Endothelial cell (in vitro differentiated cells): Measurements from ENCODE around the gene IQGAP2. TPM values are rescaled to one million over a fixed set of nuclear protein-coding genes. Genes with fewer than 3 reads are reported as not detected.
A peak's percentile ranks its signal among the peaks of the same experiment; 100 is the strongest.

Source experiments
- DNase-seq: peaks from one replicate; pipeline ENCODE4 v3.0.0; 2021; ENCODE audit warnings: low spot score
- H3K27ac Mint-ChIP-seq: one replicate; pipeline ENCODE4 v1.8.0; 2021; ENCODE audit warnings: mixed read lengths, inconsistent platforms; ENCODE audit not compliant: unreplicated experiment
- H3K27me3 Mint-ChIP-seq: one replicate; pipeline ENCODE4 v1.8.0; 2021; ENCODE audit warnings: mild to moderate bottlenecking, moderate library complexity, mixed read lengths, inconsistent platforms; ENCODE audit not compliant: unreplicated experiment
- H3K36me3 Mint-ChIP-seq: one replicate; pipeline ENCODE4 v1.8.0; 2021; ENCODE audit warnings: mild to moderate bottlenecking, low read depth, mixed read lengths, inconsistent platforms; ENCODE audit not compliant: unreplicated experiment
- H3K4me1 Mint-ChIP-seq: one replicate; pipeline ENCODE4 v1.8.0; 2021; ENCODE audit warnings: mild to moderate bottlenecking, mixed read lengths, inconsistent platforms; ENCODE audit not compliant: unreplicated experiment
- H3K4me3 Mint-ChIP-seq: one replicate; pipeline ENCODE4 v1.8.0; 2021; ENCODE audit warnings: mild to moderate bottlenecking, mixed read lengths, inconsistent platforms; ENCODE audit not compliant: unreplicated experiment
- H3K9me3 Mint-ChIP-seq: one replicate; pipeline ENCODE4 v1.8.0; 2021; ENCODE audit warnings: mixed read lengths, inconsistent platforms; ENCODE audit not compliant: unreplicated experiment
- total RNA-seq: library from RNA; stranded (reverse); fragmentation: NEBNext Ultra II Directional; extraction: Animal tissue kit (Norgen Biotek cat#: 25700); gene quantifications from one replicate; pipeline ENCODE4 v1.2.1, GENCODE V29; 2021; ENCODE audit not compliant: unreplicated experiment
- TF ChIP-seq, protein P1 (sequence below): fragments of 200-600 bp; sonication (generic); IDR thresholded peaks from one replicate; pipeline ENCODE4 v1.5.0; 2021; ENCODE audit warnings: antibody characterized with exemption; ENCODE audit not compliant: unreplicated experiment

Gene IQGAP2
- total RNA-seq, 1 donor from 2014 or later, result 43.4 TPM

DNA sequence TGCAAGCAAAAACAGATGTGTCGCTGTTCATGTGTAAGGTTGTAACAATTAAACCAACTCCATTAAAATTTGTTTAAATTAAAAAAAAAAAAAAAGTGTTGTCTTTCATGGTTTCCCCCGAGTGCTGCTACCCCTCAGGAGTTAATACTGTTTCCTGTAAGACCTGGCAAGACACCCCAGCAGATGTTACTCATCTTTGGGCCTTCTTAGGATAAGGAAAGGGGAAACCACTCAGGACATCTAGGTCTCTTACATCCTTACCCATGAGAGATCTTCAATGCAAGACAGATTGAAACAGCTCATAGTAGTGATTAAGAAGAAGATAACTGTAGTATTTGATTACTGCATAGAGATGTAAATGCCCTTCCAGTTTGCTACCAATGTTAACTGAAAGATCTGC, 279.3 kb downstream of the IQGAP2 start:
- Mint-ChIP-seq H3K4me1 (peaks cover 59% of the 10 kb centered on the region), H3K9me3 (no peaks in the 10 kb centered on the region)

DNA sequence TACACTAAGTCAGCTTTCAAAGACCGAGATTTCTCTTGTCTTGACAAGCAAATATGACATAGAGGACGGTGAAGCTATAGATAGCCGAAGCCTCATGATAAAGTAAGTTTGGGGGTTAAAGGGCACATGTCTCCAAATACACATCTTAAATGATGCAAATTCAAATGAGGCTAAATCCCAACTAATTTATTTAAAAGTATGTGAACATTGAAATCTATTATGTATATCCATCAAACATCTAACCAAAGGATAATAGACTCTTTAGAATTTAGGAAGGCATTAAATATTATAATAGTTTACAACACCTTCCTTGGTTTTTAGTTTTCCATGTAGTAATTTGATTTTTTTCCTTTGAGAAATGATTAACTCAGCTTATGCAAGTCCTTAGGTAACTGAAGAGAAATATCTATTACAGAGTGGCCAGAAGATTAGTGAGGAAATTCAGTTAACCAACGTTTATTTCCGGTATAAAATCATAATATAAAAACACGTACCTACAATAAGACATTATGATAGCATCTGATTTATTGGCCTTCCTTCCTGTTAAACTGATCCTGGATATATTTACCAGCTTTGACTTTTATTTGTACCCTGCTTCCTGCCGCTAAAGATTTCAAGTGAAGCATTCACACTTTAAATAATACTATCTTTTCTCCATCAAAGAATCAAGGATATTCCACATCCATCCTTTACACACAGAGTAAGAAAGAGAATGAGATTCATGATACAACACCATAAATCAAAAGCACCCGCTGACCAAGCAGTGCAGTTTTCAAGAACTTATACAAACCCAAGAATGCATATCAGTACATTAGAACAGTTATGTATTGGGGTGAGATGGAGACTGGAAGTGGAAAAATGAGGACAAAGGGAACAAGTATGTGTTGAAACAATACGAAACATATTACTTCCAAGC, 281.0 kb downstream of the IQGAP2 start:
- peaks cover 4% of the 10 kb centered on the region for H3K27me3 Mint-ChIP-seq
- H3K4me1 Mint-ChIP-seq, result peaks cover 54% of the 10 kb centered on the region
- H3K27ac Mint-ChIP-seq, result peak overlapping the region; percentile 13
- TF ChIP-seq, protein P1, sequence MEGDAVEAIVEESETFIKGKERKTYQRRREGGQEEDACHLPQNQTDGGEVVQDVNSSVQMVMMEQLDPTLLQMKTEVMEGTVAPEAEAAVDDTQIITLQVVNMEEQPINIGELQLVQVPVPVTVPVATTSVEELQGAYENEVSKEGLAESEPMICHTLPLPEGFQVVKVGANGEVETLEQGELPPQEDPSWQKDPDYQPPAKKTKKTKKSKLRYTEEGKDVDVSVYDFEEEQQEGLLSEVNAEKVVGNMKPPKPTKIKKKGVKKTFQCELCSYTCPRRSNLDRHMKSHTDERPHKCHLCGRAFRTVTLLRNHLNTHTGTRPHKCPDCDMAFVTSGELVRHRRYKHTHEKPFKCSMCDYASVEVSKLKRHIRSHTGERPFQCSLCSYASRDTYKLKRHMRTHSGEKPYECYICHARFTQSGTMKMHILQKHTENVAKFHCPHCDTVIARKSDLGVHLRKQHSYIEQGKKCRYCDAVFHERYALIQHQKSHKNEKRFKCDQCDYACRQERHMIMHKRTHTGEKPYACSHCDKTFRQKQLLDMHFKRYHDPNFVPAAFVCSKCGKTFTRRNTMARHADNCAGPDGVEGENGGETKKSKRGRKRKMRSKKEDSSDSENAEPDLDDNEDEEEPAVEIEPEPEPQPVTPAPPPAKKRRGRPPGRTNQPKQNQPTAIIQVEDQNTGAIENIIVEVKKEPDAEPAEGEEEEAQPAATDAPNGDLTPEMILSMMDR, result no peak
- H3K4me3 Mint-ChIP-seq, result no peak overlapping the region
- peaks cover 42% of the 10 kb centered on the region for H3K36me3 Mint-ChIP-seq
- H3K9me3 Mint-ChIP-seq, result no peaks in the 10 kb centered on the region
- no peak for DNase-seq

More for the DNA sequence above, 279.3 kb downstream of the IQGAP2 start:
- peaks cover 4% of the 10 kb centered on the region for H3K27me3 Mint-ChIP-seq
- TF ChIP-seq, protein P1, result no peak
- H3K4me3 Mint-ChIP-seq, result no peak overlapping the region
- H3K27ac Mint-ChIP-seq, result no peak overlapping the region
- no peak for DNase-seq
- H3K36me3 Mint-ChIP-seq, result peaks cover 32% of the 10 kb centered on the region

DNA sequence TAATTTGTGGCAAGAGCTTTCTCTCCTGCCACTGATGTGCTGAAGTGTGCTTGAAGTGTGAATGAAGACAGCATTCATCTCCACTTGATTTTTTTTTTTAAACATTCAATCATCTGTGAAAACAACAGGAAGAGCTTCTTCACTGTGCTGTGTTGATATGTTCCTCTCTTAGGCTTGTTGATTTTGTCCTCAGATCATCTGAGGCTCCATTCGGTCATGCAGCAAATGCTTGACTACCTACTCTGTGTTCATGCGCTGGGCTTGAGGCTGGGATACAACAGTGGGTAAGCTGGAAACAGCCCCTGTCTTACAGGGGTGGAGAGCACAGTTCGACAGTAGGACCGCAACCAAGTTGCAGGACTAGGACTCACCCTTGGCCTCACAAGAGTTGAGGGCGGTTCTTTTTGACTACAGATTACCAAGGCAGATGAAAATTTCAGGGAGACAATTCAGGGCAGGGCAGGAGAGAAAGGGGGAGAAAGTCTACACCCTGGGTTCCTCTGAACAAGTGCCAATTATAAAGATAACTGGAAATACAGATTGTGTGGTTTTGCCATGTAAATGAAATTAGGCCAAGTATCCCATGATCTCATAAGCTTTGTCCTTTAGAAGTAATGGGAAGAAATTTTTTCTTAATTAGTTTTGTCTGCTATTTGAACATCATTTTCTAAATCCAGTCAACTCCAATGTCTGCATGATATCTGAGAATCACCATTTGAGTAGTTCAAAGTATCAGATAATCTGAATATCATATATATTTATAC, 281.9 kb downstream of the IQGAP2 start:
- H3K36me3 Mint-ChIP-seq, result peaks cover 46% of the 10 kb centered on the region
- H3K27me3 Mint-ChIP-seq, result peaks cover 4% of the 10 kb centered on the region
- DNase-seq, result no peak
- H3K9me3 Mint-ChIP-seq, result no peaks in the 10 kb centered on the region
- TF ChIP-seq, protein P1, result no peak
- H3K27ac Mint-ChIP-seq, result peak overlapping the region; percentile 13
- H3K4me3 Mint-ChIP-seq, result peak overlapping the region; percentile 53
- peaks cover 51% of the 10 kb centered on the region for H3K4me1 Mint-ChIP-seq

DNA sequence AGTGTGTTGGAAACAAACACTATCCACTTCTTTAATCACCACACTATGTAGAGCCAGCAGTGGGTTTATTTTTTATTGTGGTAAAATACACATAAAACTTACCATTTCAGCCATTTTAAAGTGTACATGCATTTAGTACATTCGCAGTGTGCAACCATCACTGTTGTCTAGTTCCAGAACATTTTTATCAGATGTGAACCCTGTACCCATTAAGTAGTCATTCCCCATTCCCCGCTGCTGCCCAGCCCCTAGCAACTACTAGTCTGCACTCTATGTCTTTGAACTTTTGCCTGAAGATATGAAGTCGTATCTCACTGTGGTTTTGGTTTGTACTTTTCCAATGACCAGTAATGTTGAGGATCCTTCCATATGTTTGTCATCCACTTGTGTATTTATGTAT, 282.6 kb downstream of the IQGAP2 start:
- H3K27ac Mint-ChIP-seq, result no peak overlapping the region
- TF ChIP-seq, protein P1, result no peak
- H3K27me3 Mint-ChIP-seq, result peaks cover 4% of the 10 kb centered on the region
- H3K36me3 Mint-ChIP-seq, result peaks cover 46% of the 10 kb centered on the region
- no peaks in the 10 kb centered on the region for H3K9me3 Mint-ChIP-seq
- H3K4me3 Mint-ChIP-seq, result no peak overlapping the region
- no peak for DNase-seq
- peaks cover 51% of the 10 kb centered on the region for H3K4me1 Mint-ChIP-seq
